Peyer's patch (tissue), 4 donors: ENCODE results near the gene TRIM47.

Source experiments
- CTCF ChIP-seq, 6 experiments: fragments of 450-650 bp in 4 of 6; fragments of 200-600 bp in 2 of 6; sonication (generic) in 1 of 6; IDR thresholded peaks; one replicate each; pipeline ENCODE4 v1.5.1; 2017 to 2019; ENCODE audit warnings: antibody characterized with exemption in 6 of 6, mild to moderate bottlenecking in 3 of 6, moderate library complexity in 1 of 6
- POLR2A ChIP-seq, 2 donors: fragments of 450-650 bp; IDR thresholded peaks; one replicate each; pipeline ENCODE4 v1.5.1; 2017; ENCODE audit warnings: antibody characterized with exemption in 2 of 2, mild to moderate bottlenecking in 2 of 2, moderate library complexity in 2 of 2

DNA sequence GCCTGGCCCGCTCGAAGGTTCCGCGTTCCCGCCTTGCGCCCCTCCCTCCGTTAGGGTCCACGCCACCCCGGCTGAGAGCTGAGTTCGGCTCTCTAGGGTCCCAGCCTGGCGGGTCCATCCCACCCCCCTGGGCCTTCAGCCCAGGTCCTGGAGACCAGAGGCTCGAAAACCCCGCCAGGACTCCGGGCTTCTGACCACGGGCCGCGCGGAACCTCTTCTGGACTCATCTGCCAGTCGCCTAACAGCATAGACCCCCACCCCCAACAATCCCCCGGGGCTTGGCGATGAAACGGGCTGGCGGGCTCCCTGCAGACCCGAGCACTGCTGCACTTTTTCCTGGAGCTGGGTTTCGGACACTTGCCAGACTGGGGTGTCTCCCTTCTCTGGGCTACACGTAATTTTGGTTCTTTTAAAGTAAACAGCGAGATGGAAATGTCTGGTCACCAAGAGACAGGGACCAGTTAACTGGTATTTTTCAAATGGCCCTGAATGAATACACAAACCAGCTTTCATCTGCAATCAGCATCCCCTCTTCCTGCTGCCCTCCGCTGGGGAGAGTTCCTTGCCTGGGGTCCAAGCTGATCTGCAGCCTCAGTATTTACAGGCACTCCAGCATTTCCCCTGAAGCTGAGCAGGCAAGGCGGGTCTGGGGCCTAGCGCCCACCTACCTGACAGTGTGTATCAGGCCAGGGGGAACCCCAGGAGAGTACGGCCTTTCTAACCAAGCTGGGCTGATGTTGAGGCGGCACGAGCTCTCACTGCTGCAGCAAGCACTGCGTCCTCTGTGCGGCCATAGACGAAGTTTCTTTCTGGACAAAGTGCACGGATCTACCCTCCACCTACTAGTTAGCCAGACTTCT lies 19.0 kb upstream of the TRIM47 start:
- TF ChIP-seq POLR2A (IDR thresholded peaks at IDR 0.05) (no peak), CTCF (IDR thresholded peaks at IDR 0.05) (no peak)
